GM12878 (cell line): ENCODE measurements around the gene TRIM46. TPM values are rescaled to one million over a fixed set of nuclear protein-coding genes. Genes with fewer than 3 reads are reported as not detected.

ENCODE experiments used
- ATAC-seq: fragments of 200-7000 bp; cut with Tn5 transposase; 3 replicates; pipeline ENCODE4 v1.9.1; 2020; ENCODE audit warnings: mild to moderate bottlenecking, moderate library complexity
- BruUV-seq: library from RNA; stranded (reverse); fragments of 400-500 nt; replicated peaks from 2 replicates; lab custom pipeline; 2021; lab: Mats Ljungman, UMichigan
- CTCF ChIA-PET: fragments of 300-600 bp; sonication (Branson Sonifier 250); formaldehyde crosslinking; extraction: SDS; loops from one replicate; lab custom pipeline; 2021; ENCODE audit warnings: inconsistent platforms; lab: Yijun Ruan, JAX
- POLR2A ChIA-PET: fragments of 350-600 bp; formaldehyde crosslinking; extraction: SDS; loops from one replicate; lab custom pipeline; 2021; ENCODE audit warnings: inconsistent platforms; lab: Charles Lee
- RAD21 ChIA-PET: fragments of 300-600 bp; sonication (Branson Sonifier 250); formaldehyde crosslinking; loops from one replicate; lab custom pipeline; 2023; ENCODE audit warnings: antibody characterized with exemption; ENCODE audit not compliant: unreplicated experiment; lab: Charles Lee
- SMC1A ChIA-PET: fragments of 300-600 bp; sonication (Branson Sonifier 250); formaldehyde crosslinking; loops from one replicate; lab custom pipeline; 2023; ENCODE audit not compliant: unreplicated experiment, uncharacterized antibody; lab: Charles Lee
- DNase-seq: peaks from one replicate; pipeline ENCODE4 v3.0.0-alpha.2; 2011; ENCODE audit warnings: low read depth, low spot score
- FAIRE-seq: peaks from 3 replicates; lab custom pipeline; 2011; peaks lifted over from hg19 to GRCh38; lab: Jason Lieb, UNC
- H2AFZ ChIP-seq: 2 replicates; pipeline ENCODE4 v1.6.0; 2011; ENCODE audit warnings: low read depth, low read length, control low read depth; ENCODE audit not compliant: control insufficient read depth
- H3K27ac ChIP-seq: 2 replicates; pipeline ENCODE4 v1.5.1; 2011; ENCODE audit warnings: control low read depth; ENCODE audit not compliant: control insufficient read depth, insufficient read depth
- H3K27me3 ChIP-seq, 2 experiments: replicated peaks in 1 of 2; 2 replicates each; pipeline versions ENCODE4 v1.6.0 to v1.6.1; 2011; ENCODE audit warnings: low read length in 1 of 2; ENCODE audit not compliant: control insufficient read depth in 2 of 2, insufficient read depth in 2 of 2
- H3K36me3 ChIP-seq, 2 experiments: 2 replicates each; pipeline ENCODE4 v1.5.1; 2011; ENCODE audit warnings: low read length in 1 of 2; ENCODE audit not compliant: control insufficient read depth in 2 of 2, insufficient read depth in 2 of 2
- H3K4me1 ChIP-seq: 2 replicates; pipeline ENCODE4 v1.6.1; 2011; ENCODE audit warnings: mild to moderate bottlenecking, low read length, moderate library complexity, mixed read lengths; ENCODE audit not compliant: control insufficient read depth, insufficient read depth
- H3K4me2 ChIP-seq: 2 replicates; pipeline ENCODE4 v1.6.0; 2011; ENCODE audit warnings: control low read depth; ENCODE audit not compliant: control insufficient read depth, insufficient read depth
- H3K4me3 ChIP-seq: fragments of 200-600 bp; sonication (generic); 2 replicates; pipeline ENCODE4 v1.5.1; 2016
- H3K79me2 ChIP-seq: 2 replicates; pipeline ENCODE4 v1.6.0; 2011; ENCODE audit warnings: low read length; ENCODE audit not compliant: control insufficient read depth, insufficient read depth
- H3K9ac ChIP-seq: 2 replicates; pipeline ENCODE4 v1.8.0; 2011; ENCODE audit warnings: low read length, control low read depth, mixed read lengths; ENCODE audit not compliant: control insufficient read depth, insufficient read depth
- H3K9me3 ChIP-seq: replicated peaks from 3 replicates; pipeline ENCODE4 v1.5.1; 2011; ENCODE audit warnings: mild to moderate bottlenecking, low read length; ENCODE audit not compliant: control insufficient read depth, insufficient read depth
- H4K20me1 ChIP-seq: 2 replicates; pipeline ENCODE4 v1.6.0; 2011; ENCODE audit not compliant: control insufficient read depth, insufficient read depth
- BCL3 ChIP-seq: IDR thresholded peaks from 2 replicates; pipeline ENCODE4 v1.6.1; 2011; ENCODE audit warnings: borderline replicate concordance, low read depth, mild to moderate bottlenecking, moderate library complexity, low read length; ENCODE audit not compliant: insufficient read depth, poor library complexity, severe bottlenecking
- HCFC1 ChIP-seq: fragments of 150-350 bp; IDR thresholded peaks from 2 replicates; pipeline ENCODE4 v1.6.1; 2014; ENCODE audit warnings: low read length
- PML ChIP-seq: IDR thresholded peaks from 2 replicates; pipeline ENCODE4 v1.6.1; 2012; ENCODE audit warnings: low read length, inconsistent platforms
- POLR2A ChIP-seq: IDR thresholded peaks from 2 replicates; pipeline ENCODE4 v1.6.1; 2011; ENCODE audit warnings: low read depth, mild to moderate bottlenecking, low read length
- RAD51 ChIP-seq: fragments of 450-650 bp; IDR thresholded peaks from 2 replicates; pipeline ENCODE4 v1.6.1; 2016; ENCODE audit warnings: moderate library complexity, mild to moderate bottlenecking, inconsistent platforms
- SKIL ChIP-seq: fragments of 450-650 bp; IDR thresholded peaks from 2 replicates; pipeline ENCODE4 v1.6.1; 2017; ENCODE audit warnings: mild to moderate bottlenecking, low read depth, inconsistent platforms; ENCODE audit not compliant: poor library complexity, severe bottlenecking
- SRF ChIP-seq, 2 experiments: IDR thresholded peaks; 2 replicates each; pipeline ENCODE4 v1.6.1; 2011; ENCODE audit warnings: low read depth in 2 of 2, low read length in 2 of 2, mild to moderate bottlenecking in 1 of 2, moderate library complexity in 1 of 2
- USF1 ChIP-seq: IDR thresholded peaks from 2 replicates; pipeline ENCODE4 v1.6.1; 2011; ENCODE audit warnings: borderline replicate concordance, low read depth, mild to moderate bottlenecking, moderate library complexity, mixed read lengths, low read length; ENCODE audit not compliant: insufficient read depth; ENCODE audit errors: extremely low read length
- ZBTB4 ChIP-seq: fragments of 450-650 bp; formaldehyde crosslinking; IDR thresholded peaks from 2 replicates; pipeline ENCODE4 v1.4.0; 2022; ENCODE audit warnings: mild to moderate bottlenecking, moderate library complexity
- ZNF687 ChIP-seq: fragments of 450-650 bp; IDR thresholded peaks from 2 replicates; pipeline ENCODE4 v1.6.1; 2017; ENCODE audit warnings: mild to moderate bottlenecking, moderate library complexity
- WGBS: methylation state at CpG from one replicate; pipeline ENCODE4 v1.1.6; 2016; ENCODE audit warnings: low lambda C conversion rate; ENCODE audit not compliant: insufficient replicate concordance, insufficient coverage; ENCODE audit errors: missing lambda C conversion rate; 5-methylcytosine and 5-hydroxymethylcytosine counted together
- in situ Hi-C: fragments of 300-500 bp; cut with MboI; formaldehyde crosslinking; loops from 9 replicates; pipeline ENCODE4 v1.14.3; 2018; ENCODE audit warnings: mixed read lengths
- intact Hi-C: fragments of 100-400 bp; cut with micrococcal nuclease; formaldehyde crosslinking; loops from one replicate; pipeline ENCODE4 v1.14.2; 2022; ENCODE audit not compliant: unreplicated experiment
- polyA plus RNA-seq, 11 experiments: library from polyadenylated mRNA; depleted of rRNA in 4 of 11; unstranded in 6 of 11; stranded (reverse) in 5 of 11; fragments of >200 nt; fragmentation: Nextera tagmentation in 4 of 11; fragmentation: Illumina TruSeq in 1 of 11; extraction: Ambion mirVana in 4 of 11; extraction: Trizol in 1 of 11; gene quantifications; 1 replicate in 1 of 11; 2 replicates in 10 of 11; pipeline versions ENCODE4 v1.2.1 to v1.2.3, GENCODE V29; 2011 to 2016; ENCODE audit warnings: inconsistent platforms in 2 of 11, missing spikeins in 2 of 11, low read depth in 1 of 11
- total RNA-seq, 4 experiments: library from RNA; depleted of rRNA in 3 of 4; stranded (reverse); fragments of >200 nt in 3 of 4; fragmentation: Illumina TruSeq in 1 of 4; extraction: Trizol in 1 of 4; gene quantifications; 2 replicates each; pipeline versions ENCODE4 v1.2.1 to v1.2.3, GENCODE V29; 2013 to 2021

Gene TRIM46
- total and polyA plus RNA-seq, 10 of the 15 experiments (the other 5 are each of a cell fraction or from before 2014, with no cell fraction given): 0.08 to 3.1 (median 0.97) TPM

GRCh38 chr1:155219592-155220031, 46.0 kb downstream of the TRIM46 start:
- H3K4me2 ChIP-seq: no peak overlapping the region
- ChIA-PET POLR2A (no interaction called here), CTCF (interaction anchor here (1.1 kb wide), 1 partner anchor 32 kb away, joined by 5 read pairs; no protein-coding TSS in a partner anchor), RAD21 (no interaction called here), SMC1A (interaction anchor here (0.9 to 1.3 kb wide), 2 partner anchors 13 to 24 kb away, joined by 3 to 4 read pairs; no protein-coding TSS in a partner anchor)
- FAIRE-seq (no peak), DNase-seq (no peak), ATAC-seq (peak; percentile 34)
- no peaks in the 10 kb centered on the region for H3K27me3 ChIP-seq
- no peaks in the 10 kb centered on the region; a peak in 1 of 4 replicates for H3K36me3 ChIP-seq
- H4K20me1 ChIP-seq: no peaks in the 10 kb centered on the region
- H3K9ac ChIP-seq: no peak overlapping the region
- intact Hi-C loops (no loop called here), in situ Hi-C loops (no loop called here)
- no peak overlapping the region for H3K4me3 ChIP-seq
- H3K4me1 ChIP-seq: peaks cover 24% of the 10 kb centered on the region
- no peak overlapping the region for H3K27ac ChIP-seq
- no peaks in the 10 kb centered on the region for H3K79me2 ChIP-seq
- peak overlapping the region; percentile 60 for H2AFZ ChIP-seq
- no peaks in the 10 kb centered on the region for H3K9me3 ChIP-seq
- WGBS: 0% methylated on average over 1 of the region's 1 CpG
- no TSS peak for BruUV-seq
- peak; percentile 89 for TF ChIP-seq RAD51
- peak; percentile 52 for TF ChIP-seq HCFC1
- TF ChIP-seq BCL3: no peak
- TF ChIP-seq SKIL: no peak
- no peak for TF ChIP-seq ZBTB4
- no peak for TF ChIP-seq POLR2A
- TF ChIP-seq USF1: peak; percentile 73
- TF ChIP-seq PML: no peak
- TF ChIP-seq SRF (IDR thresholded peaks at IDR 0.05; ENCODE audit: low read depth in 2 of 2, low read length in 2 of 2): no peak
- TF ChIP-seq ZNF687: no peak
